Activated CD8-positive, alpha-beta memory T cell treated with anti-CD3 and anti-CD28 coated beads for 36 hours (primary cell): ENCODE data around the gene CUEDC1. TPM values are rescaled to one million over a fixed set of nuclear protein-coding genes. Genes with fewer than 3 reads are reported as not detected.
"Not testable (repeated sequence)": the region's sequence is repeated elsewhere in the genome, so short reads cannot be mapped to it uniquely, and the experiment has no call there.

Experiments used
- CTCF ChIA-PET: fragments of 350-600 bp; sonication (Branson Sonifier 250); formaldehyde crosslinking; loops from one replicate; lab custom pipeline; 2021; ENCODE audit warnings: antibody characterized with exemption; lab: Charles Lee
- POLR2A ChIA-PET: fragments of 350-600 bp; sonication (Branson Sonifier 250); formaldehyde crosslinking; loops from one replicate; lab custom pipeline; 2021; ENCODE audit warnings: antibody characterized with exemption; lab: Charles Lee
- total RNA-seq, 2 experiments: library from RNA; stranded (reverse); gene quantifications; one replicate each; pipeline ENCODE4 v1.2.3, GENCODE V29; 2021

CUEDC1 gene
- total RNA-seq, 2 experiments from 2014 or later, result 0.30 TPM; not detected in 1

GRCh38 chr17:57988301-57989250 lies 33.4 kb upstream of the CUEDC1 start:
- CTCF ChIA-PET, result interaction anchor here (0.8 to 1.6 kb wide), 3 partner anchors 11 to 96 kb away, joined by 3 to 7 read pairs (median 3); no protein-coding TSS in a partner anchor
- POLR2A ChIA-PET, result interaction anchor here (0.6 to 3.8 kb wide), 7 partner anchors 18 to 731 kb away, joined by 3 to 22 read pairs (median 4); partner anchors contain the start of genes CUEDC1, MRPS23 and SRSF1

GRCh38 chr17:57987581-57988300 lies 32.5 kb upstream of the CUEDC1 start, which contains the start of gene VEZF1:
Gene VEZF1 (minus strand): TSS chr17:57988254. CDS start chr17:57988111, 143 bp downstream.
- ChIA-PET POLR2A (interaction anchor here (0.9 to 1.1 kb wide), 5 partner anchors 14 to 138 kb away, joined by 3 to 5 read pairs (median 4); partner anchors contain the start of genes CUEDC1 and MRPS23), CTCF (interaction anchor here (1.0 kb wide), 1 partner anchor 12 kb away, joined by 3 read pairs; no protein-coding TSS in a partner anchor)

- ChIA-PET CTCF (interaction anchor here (1.0 to 1.3 kb wide), 4 partner anchors 8 to 129 kb away, joined by 3 to 5 read pairs (median 3); no protein-coding TSS in a partner anchor), POLR2A (interaction anchor here (0.7 to 1.0 kb wide), 4 partner anchors 8 to 21 kb away, joined by 3 to 5 read pairs (median 4); partner anchors contain the start of gene SRSF1)
These were observed 31.8 kb upstream of the CUEDC1 start for GRCh38 chr17:57986841-57987580.

- ChIA-PET CTCF (interaction anchor here (1.3 to 1.6 kb wide), 2 partner anchors 9 to 13 kb away, joined by 3 to 4 read pairs; no protein-coding TSS in a partner anchor), POLR2A (interaction anchor here (1.0 kb wide), 1 partner anchor 10 kb away, joined by 4 read pairs; no protein-coding TSS in a partner anchor)
These were observed 30.4 kb upstream of the CUEDC1 start for GRCh38 chr17:57985675-57985974.

- CTCF ChIA-PET, result interaction anchor here (1.6 kb wide), 1 partner anchor 14 kb away, joined by 4 read pairs; no protein-coding TSS in a partner anchor
- POLR2A ChIA-PET, result no interaction called here
These were observed 29.9 kb upstream of the CUEDC1 start for GRCh38 chr17:57984936-57985674.

GRCh38 chr17:57984261-57984890 lies 29.2 kb upstream of the CUEDC1 start:
- CTCF ChIA-PET, result interaction anchor here (1.6 kb wide), 1 partner anchor 15 kb away, joined by 4 read pairs; no protein-coding TSS in a partner anchor
- POLR2A ChIA-PET, result no interaction called here

- CTCF ChIA-PET, result no interaction called here
- POLR2A ChIA-PET, result no interaction called here
These were observed 28.2 kb upstream of the CUEDC1 start for GRCh38 chr17:57983446-57983845.

GRCh38 chr17:57982452-57983170 lies 27.4 kb upstream of the CUEDC1 start:
- ChIA-PET CTCF (no interaction called here), POLR2A (no interaction called here)

- POLR2A ChIA-PET, result no interaction called here
- CTCF ChIA-PET, result interaction anchor here (1.0 kb wide), 1 partner anchor 42 kb away, joined by 4 read pairs; no protein-coding TSS in a partner anchor
These were observed 25.3 kb upstream of the CUEDC1 start for GRCh38 chr17:57980522-57980921.

- CTCF ChIA-PET, result no interaction called here
- POLR2A ChIA-PET, result no interaction called here
These were observed 23.9 kb upstream of the CUEDC1 start for GRCh38 chr17:57979076-57979475.

GRCh38 chr17:57976594-57976993 lies 21.4 kb upstream of the CUEDC1 start:
- CTCF ChIA-PET, result interaction anchor here (0.5 kb wide), 1 partner anchor 279 kb away, joined by 3 read pairs; no protein-coding TSS in a partner anchor
- POLR2A ChIA-PET, result no interaction called here

GRCh38 chr17:57975044-57975443 lies 19.8 kb upstream of the CUEDC1 start:
- POLR2A ChIA-PET, result no interaction called here

GRCh38 chr17:57974053-57974824 lies 19.0 kb upstream of the CUEDC1 start:
- POLR2A ChIA-PET, result not testable (repeated sequence)
- CTCF ChIA-PET, result interaction anchor here (1.5 kb wide), 1 partner anchor 25 kb away, joined by 3 read pairs; no protein-coding TSS in a partner anchor

More at GRCh38 chr17:57975044-57975443, 19.8 kb upstream of the CUEDC1 start:
- CTCF ChIA-PET, result interaction anchor here (0.8 to 1.5 kb wide), 2 partner anchors 24 to 26 kb away, joined by 3 read pairs; no protein-coding TSS in a partner anchor

- ChIA-PET POLR2A (interaction anchor here (0.5 to 0.6 kb wide), 2 partner anchors 24 to 112 kb away, joined by 3 to 11 read pairs; no protein-coding TSS in a partner anchor), CTCF (no interaction called here)
These were observed 16.9 kb upstream of the CUEDC1 start for GRCh38 chr17:57972151-57972550.

GRCh38 chr17:57971572-57971971 lies 16.4 kb upstream of the CUEDC1 start:
- ChIA-PET POLR2A (interaction anchor here (0.5 kb wide), 1 partner anchor 112 kb away, joined by 3 read pairs; no protein-coding TSS in a partner anchor), CTCF (interaction anchor here (0.8 kb wide), 1 partner anchor 51 kb away, joined by 3 read pairs; no protein-coding TSS in a partner anchor)
